ENCODE data around the gene TRIM67.

TRIM67 gene

GRCh38 chr1:231188072-231188471, 26.2 kb downstream of the TRIM67 start (continued):
- TF ChIP-seq ZFHX2 (tag by site-specific recombination; conservative IDR thresholded peaks at IDR 0.05): peak; percentile 65
- TF ChIP-seq ZNF549 (tag by site-specific recombination; IDR thresholded peaks at IDR 0.05): no peak
- TF ChIP-seq EGR2 (tag by site-specific recombination; IDR thresholded peaks at IDR 0.05; ENCODE audit: low read depth): peak; percentile 76
- no peak for TF ChIP-seq ZNF132 (tag by site-specific recombination; IDR thresholded peaks at IDR 0.05; ENCODE audit: borderline replicate concordance)
- no peak for TF ChIP-seq ZNF280C (tag by site-specific recombination; IDR thresholded peaks at IDR 0.05)
- TF ChIP-seq ZBTB7A (tag by site-specific recombination; IDR thresholded peaks at IDR 0.05; ENCODE audit: low read depth): no peak
- no peak for TF ChIP-seq ZNF624 (tag by site-specific recombination; IDR thresholded peaks at IDR 0.05)
- TF ChIP-seq ZNF426 (tag by site-specific recombination; IDR thresholded peaks at IDR 0.05): no peak

- TF ChIP-seq ZNF768 (tag by site-specific recombination; IDR thresholded peaks at IDR 0.05): no peak
- TF ChIP-seq ZNF169 (tag by site-specific recombination; IDR thresholded peaks at IDR 0.05): no peak
- TF ChIP-seq ZNF654 (tag by site-specific recombination; IDR thresholded peaks at IDR 0.05; ENCODE audit: low read depth): no peak
- no peak for TF ChIP-seq ZNF23 (tag by site-specific recombination; IDR thresholded peaks at IDR 0.05; ENCODE audit: borderline replicate concordance)
- TF ChIP-seq ZFP69B (tag by site-specific recombination; IDR thresholded peaks at IDR 0.05): no peak
- TF ChIP-seq PRDM4 (tag by site-specific recombination; IDR thresholded peaks at IDR 0.05): no peak
- no peak for TF ChIP-seq ZNF658 (tag by site-specific recombination; IDR thresholded peaks at IDR 0.05)
- no peak for TF ChIP-seq ZNF610 (tag by site-specific recombination; IDR thresholded peaks at IDR 0.05; ENCODE audit: borderline replicate concordance)
- TF ChIP-seq OVOL3 (tag by site-specific recombination; IDR thresholded peaks at IDR 0.05): no peak
- TF ChIP-seq ZNF600 (tag by site-specific recombination; IDR thresholded peaks at IDR 0.05): no peak
- no peak for TF ChIP-seq ZNF221 (tag by site-specific recombination; IDR thresholded peaks at IDR 0.05; ENCODE audit: borderline replicate concordance)
- no peak for TF ChIP-seq CTCF (tag by site-specific recombination; IDR thresholded peaks at IDR 0.05)
- no peak for TF ChIP-seq TRIM28 (IDR thresholded peaks at IDR 0.05; ENCODE audit: borderline replicate concordance, low read length)
- TF ChIP-seq ZNF302 (tag by site-specific recombination; IDR thresholded peaks at IDR 0.05; ENCODE audit: low read depth): no peak
- TF ChIP-seq ZNF513 (tag by site-specific recombination; IDR thresholded peaks at IDR 0.05): no peak
- TF ChIP-seq ZNF10 (tag by site-specific recombination; IDR thresholded peaks at IDR 0.05): no peak
- no peak for TF ChIP-seq SCRT2 (tag by site-specific recombination; IDR thresholded peaks at IDR 0.05)
- Histone ChIP-seq H3K27ac (ENCODE audit: extremely low read depth, low read depth, low read length) (no peak overlapping the region), H3K4me3 (ENCODE audit: low read depth, low read length) (no peak overlapping the region), H3K36me3 (ENCODE audit: control insufficient read depth in 2 of 2, insufficient read depth in 1 of 2, low read length in 2 of 2) (no peaks in the 10 kb centered on the region), H3K4me1 (ENCODE audit: control insufficient read depth, insufficient read depth, low read length) (no peaks in the 10 kb centered on the region), H3K9me3 (ENCODE audit: control insufficient read depth, insufficient read depth, low read depth, low read length) (no peaks in the 10 kb centered on the region)
- POLR2A ChIA-PET: no interaction called here
- CTCF ChIA-PET: no interaction called here
Measured at GRCh38 chr1:231188768-231189167, 26.9 kb downstream of the TRIM67 start.
